Measurements from ENCODE around the gene SPATS2. TPM values are rescaled to one million over a fixed set of nuclear protein-coding genes. Genes with fewer than 3 reads are reported as not detected.
A peak's percentile ranks its signal among the peaks of the same experiment; 100 is the strongest.

Gene SPATS2
- total RNA-seq, 1 donor from 2014 or later = 16.2 TPM

- Mint-ChIP-seq H3K27ac (peak overlapping the region; percentile 99), H3K4me1 (peaks cover 39% of the 10 kb centered on the region), H3K4me3 (peak overlapping the region; percentile 93), H3K27me3 (no peaks in the 10 kb centered on the region), H3K36me3 (ENCODE audit: low read depth) (peaks cover 31% of the 10 kb centered on the region), H3K9me3 (no peaks in the 10 kb centered on the region)
- intact Hi-C loops (cut with micrococcal nuclease) = loop anchor here (5.0 kb wide), 3 partner anchors 55 to 260 kb away; partner anchors contain the start of genes FMNL3, NCKAP5L and PRPF40B
- no peak for DNase-seq
Observed at GRCh38 chr12:49567302-49567610, 200.0 kb downstream of the SPATS2 start.

- H3K27me3 Mint-ChIP-seq = no peaks in the 10 kb centered on the region
- H3K36me3 Mint-ChIP-seq (ENCODE audit: low read depth) = peaks cover 26% of the 10 kb centered on the region
- intact Hi-C loops (cut with micrococcal nuclease) = loop anchor here (5.0 kb wide), 3 partner anchors 54 to 259 kb away; partner anchors contain the start of genes FMNL3, NCKAP5L and PRPF40B
- H3K4me3 Mint-ChIP-seq = peak within 1 kb of the TSS; percentile 93
- peaks cover 39% of the 10 kb centered on the region for H3K4me1 Mint-ChIP-seq
- H3K9me3 Mint-ChIP-seq = no peaks in the 10 kb centered on the region
- DNase-seq = peak; percentile 97
- peak within 1 kb of the TSS; percentile 99 for H3K27ac Mint-ChIP-seq
Observed at GRCh38 chr12:49567611-49568441, 200.6 kb downstream of the SPATS2 start, which contains the start of gene MCRS1. TSS of gene MCRS1 (minus strand) at chr12:49568142. CDS start at chr12:49566731, 1,411 bp downstream.

GRCh38 chr12:49568442-49569162 lies 201.3 kb downstream of the SPATS2 start:
- H3K4me1 Mint-ChIP-seq = peaks cover 39% of the 10 kb centered on the region
- no peak for DNase-seq
- no peaks in the 10 kb centered on the region for H3K27me3 Mint-ChIP-seq
- peak overlapping the region; percentile 93 for H3K4me3 Mint-ChIP-seq
- H3K36me3 Mint-ChIP-seq (ENCODE audit: low read depth) = peaks cover 28% of the 10 kb centered on the region
- intact Hi-C loops (cut with micrococcal nuclease) = loop anchor here (5.0 kb wide), 3 partner anchors 54 to 259 kb away; partner anchors contain the start of genes FMNL3, NCKAP5L and PRPF40B
- peak overlapping the region; percentile 99 for H3K27ac Mint-ChIP-seq
- no peaks in the 10 kb centered on the region for H3K9me3 Mint-ChIP-seq

Other genes with a start within 250 kb of the SPATS2 start
- 1,679 and 1,696 TPM in 2 replicates for gene TUBA1B, start 236.1 kb upstream of the SPATS2 start, total RNA-seq
- 45.9 and 46.8 TPM in 2 replicates for gene TUBA1A, start 178.4 kb upstream of the SPATS2 start, total RNA-seq
- 286 and 305 TPM in 2 replicates for gene TUBA1C, start 102.4 kb upstream of the SPATS2 start, total RNA-seq
- gene PRPH, start 72.3 kb upstream of the SPATS2 start, total RNA-seq = 0.23 TPM in 1 of 2 replicates, not detected in the other
- 49.9 and 51.6 TPM in 2 replicates for gene TROAP, start 44.2 kb upstream of the SPATS2 start, total RNA-seq
- not detected in 2 replicates for gene C1QL4, start 30.3 kb upstream of the SPATS2 start, total RNA-seq
- not detected in 2 replicates for gene DNAJC22, start 20.6 kb upstream of the SPATS2 start, total RNA-seq
- 1.5 and 2.1 TPM in 2 replicates for gene KCNH3, start 171.6 kb downstream of the SPATS2 start, total RNA-seq
- gene MCRS1, start 200.7 kb downstream of the SPATS2 start, total RNA-seq = 71.4 and 79.6 TPM in 2 replicates
- 0.16 and 0.33 TPM in 2 replicates for gene FAM186B, start 238.2 kb downstream of the SPATS2 start, total RNA-seq

All from activated CD4-positive, alpha-beta T cell treated with anti-CD3 and anti-CD28 coated beads, Interleukin-2, amount 10 ng/mL, durations not matched to agents 24 days and 14 days (primary cell).